Measurements from ENCODE around the gene MEX3A. TPM values are rescaled to one million over a fixed set of nuclear protein-coding genes. Genes with fewer than 3 reads are reported as not detected.
A peak's percentile ranks its signal among the peaks of the same experiment; 100 is the strongest.

Gene MEX3A
- polyA plus RNA-seq, 1 donor (not counting 4 experiments of a cell fraction or from before 2014, with no cell fraction given), result 1.1 TPM

- Histone ChIP-seq H3K27me3 (ENCODE audit: control insufficient read depth, extremely low read depth, insufficient read depth, low read length) (no peaks in the 10 kb centered on the region), H3K9ac (ENCODE audit: control insufficient read depth, extremely low read depth, insufficient read depth, low read length) (peak overlapping the region; percentile 80), H3K4me3 (ENCODE audit: control insufficient read depth in 2 of 3, extremely low read depth in 1 of 3, insufficient read depth in 2 of 3, low read depth in 1 of 3, low read length in 3 of 3) (peak overlapping the region in 2 of 3 experiments; percentile 1 to 35), H3K4me1 (ENCODE audit: control insufficient read depth, extremely low read depth, insufficient read depth, low read length) (peaks cover 55% of the 10 kb centered on the region), H3K36me3 (ENCODE audit: control insufficient read depth in 2 of 2, extremely low read depth in 1 of 2, insufficient read depth in 2 of 2, low read length in 2 of 2) (peaks cover 29 to 46% of the 10 kb centered on the region in 2 experiments), H3K27ac (ENCODE audit: control insufficient read depth, insufficient read depth, low read length) (peak overlapping the region; percentile 97), H4K20me1 (ENCODE audit: control insufficient read depth, extremely low read depth, insufficient read depth, low read length) (peaks cover 8% of the 10 kb centered on the region), H3K79me2 (ENCODE audit: control insufficient read depth, insufficient read depth, low read length) (peaks cover 70% of the 10 kb centered on the region), H2AFZ (ENCODE audit: control insufficient read depth, low read length) (no peak overlapping the region), H3K9me3 (ENCODE audit: control insufficient read depth, low read depth, low read length) (no peaks in the 10 kb centered on the region), H3K4me2 (ENCODE audit: control insufficient read depth, extremely low read depth, insufficient read depth, low read depth, low read length) (peak overlapping the region; percentile 75), H3K9me1 (ENCODE audit: control insufficient read depth, extremely low read depth, insufficient read depth, low read length) (no peaks in the 10 kb centered on the region)
- dilution Hi-C loops (cut with MboI; ENCODE audit: extremely low pct_ligation_motif_present, low sequenced_read_pairs), result no loop called here
- FAIRE-seq (peak; percentile 90), DNase-seq (ENCODE audit: low read depth, low spot score) (peak; percentile 95)
- TF ChIP-seq EZH2 (IDR thresholded peaks at IDR 0.05; ENCODE audit: low read length), result no peak
- TF ChIP-seq, protein P1, sequence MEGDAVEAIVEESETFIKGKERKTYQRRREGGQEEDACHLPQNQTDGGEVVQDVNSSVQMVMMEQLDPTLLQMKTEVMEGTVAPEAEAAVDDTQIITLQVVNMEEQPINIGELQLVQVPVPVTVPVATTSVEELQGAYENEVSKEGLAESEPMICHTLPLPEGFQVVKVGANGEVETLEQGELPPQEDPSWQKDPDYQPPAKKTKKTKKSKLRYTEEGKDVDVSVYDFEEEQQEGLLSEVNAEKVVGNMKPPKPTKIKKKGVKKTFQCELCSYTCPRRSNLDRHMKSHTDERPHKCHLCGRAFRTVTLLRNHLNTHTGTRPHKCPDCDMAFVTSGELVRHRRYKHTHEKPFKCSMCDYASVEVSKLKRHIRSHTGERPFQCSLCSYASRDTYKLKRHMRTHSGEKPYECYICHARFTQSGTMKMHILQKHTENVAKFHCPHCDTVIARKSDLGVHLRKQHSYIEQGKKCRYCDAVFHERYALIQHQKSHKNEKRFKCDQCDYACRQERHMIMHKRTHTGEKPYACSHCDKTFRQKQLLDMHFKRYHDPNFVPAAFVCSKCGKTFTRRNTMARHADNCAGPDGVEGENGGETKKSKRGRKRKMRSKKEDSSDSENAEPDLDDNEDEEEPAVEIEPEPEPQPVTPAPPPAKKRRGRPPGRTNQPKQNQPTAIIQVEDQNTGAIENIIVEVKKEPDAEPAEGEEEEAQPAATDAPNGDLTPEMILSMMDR (optimal IDR thresholded peaks at IDR 0.05 in 1 of 3, IDR thresholded peaks at IDR 0.05 in 1 of 3, conservative IDR thresholded peaks at IDR 0.05 in 1 of 3; ENCODE audit: extremely low read depth in 1 of 3, insufficient read depth in 2 of 3, low read length in 3 of 3), result peak; percentile 96 to 98 (median 97)
Measured at GRCh38 chr1:156129687-156130577, 47.7 kb upstream of the MEX3A start.

DNA sequence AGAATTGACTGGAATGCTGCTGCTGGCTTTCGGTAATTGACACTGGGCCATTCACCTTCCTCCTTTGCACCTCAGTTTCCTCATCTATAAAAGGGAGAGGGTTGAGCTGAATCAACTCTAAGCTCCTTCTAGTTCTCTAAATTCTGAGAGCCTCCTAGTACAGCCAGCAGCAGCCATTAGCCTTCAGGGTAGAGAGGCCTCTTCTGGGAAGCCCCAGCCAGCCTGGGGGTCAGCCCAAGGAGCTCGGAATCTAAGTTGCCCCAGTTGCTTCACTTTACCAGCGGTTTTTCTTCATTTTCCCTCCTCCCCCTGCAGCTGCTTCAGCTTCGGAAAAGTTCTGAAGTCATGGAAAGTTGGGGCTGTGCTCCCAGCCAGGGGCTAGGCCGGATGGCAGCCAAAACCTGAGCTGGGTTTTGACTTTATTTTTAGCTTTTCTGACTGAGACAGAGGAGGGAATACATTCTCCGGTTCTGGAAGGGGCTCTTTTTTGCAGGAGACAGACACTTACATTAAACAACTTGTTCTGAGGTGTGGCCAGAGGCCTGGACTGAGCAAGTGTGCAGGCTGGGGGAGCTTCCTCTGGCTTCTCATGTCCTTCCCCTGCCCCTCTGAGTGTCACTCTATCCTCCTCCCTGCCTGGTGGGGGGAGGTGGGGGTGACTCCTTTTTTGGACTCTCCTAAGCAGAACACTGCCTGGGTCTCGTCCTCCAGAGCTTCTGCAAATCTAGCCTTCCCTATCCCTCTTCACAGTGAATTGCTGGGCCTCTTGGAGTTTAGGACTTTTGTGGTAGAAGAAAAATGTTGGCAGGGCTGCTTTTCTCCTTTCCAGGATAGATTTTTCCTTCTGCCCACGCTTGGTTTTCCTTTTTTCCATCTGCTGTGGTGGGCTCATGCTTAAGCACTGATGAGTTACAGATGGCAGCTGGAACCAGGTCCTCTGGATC, 46.7 kb upstream of the MEX3A start:
- peaks cover 19 to 40% of the 10 kb centered on the region in 2 experiments for H3K36me3 ChIP-seq (ENCODE audit: control insufficient read depth in 2 of 2, extremely low read depth in 1 of 2, insufficient read depth in 2 of 2, low read length in 2 of 2)
- H3K27ac ChIP-seq (ENCODE audit: control insufficient read depth, insufficient read depth, low read length), result peak overlapping the region; percentile 97
- H3K27me3 ChIP-seq (ENCODE audit: control insufficient read depth, extremely low read depth, insufficient read depth, low read length), result no peaks in the 10 kb centered on the region
- peaks cover 71% of the 10 kb centered on the region for H3K79me2 ChIP-seq (ENCODE audit: control insufficient read depth, insufficient read depth, low read length)
- FAIRE-seq (no peak), DNase-seq (ENCODE audit: low read depth, low spot score) (no peak)
- H3K4me1 ChIP-seq (ENCODE audit: control insufficient read depth, extremely low read depth, insufficient read depth, low read length), result peaks cover 64% of the 10 kb centered on the region
- H3K9ac ChIP-seq (ENCODE audit: control insufficient read depth, extremely low read depth, insufficient read depth, low read length), result peak overlapping the region; percentile 80
- TF ChIP-seq EZH2 (IDR thresholded peaks at IDR 0.05; ENCODE audit: low read length), result no peak
- TF ChIP-seq, protein P1 (optimal IDR thresholded peaks at IDR 0.05 in 1 of 3, IDR thresholded peaks at IDR 0.05 in 1 of 3, conservative IDR thresholded peaks at IDR 0.05 in 1 of 3; ENCODE audit: extremely low read depth in 1 of 3, insufficient read depth in 2 of 3, low read length in 3 of 3), result no peak
- H3K4me3 ChIP-seq (ENCODE audit: control insufficient read depth in 2 of 3, extremely low read depth in 1 of 3, insufficient read depth in 2 of 3, low read depth in 1 of 3, low read length in 3 of 3), result peak overlapping the region in 2 of 3 experiments; percentile 18 to 39
- peaks cover 5% of the 10 kb centered on the region for H4K20me1 ChIP-seq (ENCODE audit: control insufficient read depth, extremely low read depth, insufficient read depth, low read length)
- H3K4me2 ChIP-seq (ENCODE audit: control insufficient read depth, extremely low read depth, insufficient read depth, low read depth, low read length), result peak overlapping the region; percentile 75
- H2AFZ ChIP-seq (ENCODE audit: control insufficient read depth, low read length), result no peak overlapping the region
- dilution Hi-C loops (cut with MboI; ENCODE audit: extremely low pct_ligation_motif_present, low sequenced_read_pairs), result no loop called here
- no peaks in the 10 kb centered on the region for H3K9me1 ChIP-seq (ENCODE audit: control insufficient read depth, extremely low read depth, insufficient read depth, low read length)
- H3K9me3 ChIP-seq (ENCODE audit: control insufficient read depth, low read depth, low read length), result no peaks in the 10 kb centered on the region

Data from keratinocyte (primary cell).